Measurements from ENCODE around the gene GALNTL6. TPM values are rescaled to one million over a fixed set of nuclear protein-coding genes. Genes with fewer than 3 reads are reported as not detected.

The GALNTL6 gene
- total and polyA plus RNA-seq, 2 experiments from 2014 or later: 0.38 to 0.40 TPM

DNA sequence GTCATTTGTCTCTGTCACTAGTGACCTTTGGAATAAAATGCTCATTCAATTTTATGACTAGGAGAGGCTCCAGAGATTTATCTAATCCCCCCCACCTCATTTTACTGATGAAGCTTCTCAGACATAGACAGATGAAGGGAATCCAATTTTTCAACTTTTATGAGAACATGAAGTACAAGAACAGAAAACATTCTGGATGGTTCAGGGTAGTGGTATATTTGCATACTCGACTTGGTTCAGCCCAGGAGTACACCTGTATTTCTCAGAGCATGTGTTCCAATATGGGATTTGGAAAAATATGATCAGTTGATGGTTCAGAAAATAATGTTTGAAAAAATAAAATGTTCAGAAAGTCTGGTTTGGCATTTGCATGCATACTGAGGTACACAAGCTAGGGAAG lies 1224.0 kb downstream of the GALNTL6 start (continued):
- TF ChIP-seq, protein P1, sequence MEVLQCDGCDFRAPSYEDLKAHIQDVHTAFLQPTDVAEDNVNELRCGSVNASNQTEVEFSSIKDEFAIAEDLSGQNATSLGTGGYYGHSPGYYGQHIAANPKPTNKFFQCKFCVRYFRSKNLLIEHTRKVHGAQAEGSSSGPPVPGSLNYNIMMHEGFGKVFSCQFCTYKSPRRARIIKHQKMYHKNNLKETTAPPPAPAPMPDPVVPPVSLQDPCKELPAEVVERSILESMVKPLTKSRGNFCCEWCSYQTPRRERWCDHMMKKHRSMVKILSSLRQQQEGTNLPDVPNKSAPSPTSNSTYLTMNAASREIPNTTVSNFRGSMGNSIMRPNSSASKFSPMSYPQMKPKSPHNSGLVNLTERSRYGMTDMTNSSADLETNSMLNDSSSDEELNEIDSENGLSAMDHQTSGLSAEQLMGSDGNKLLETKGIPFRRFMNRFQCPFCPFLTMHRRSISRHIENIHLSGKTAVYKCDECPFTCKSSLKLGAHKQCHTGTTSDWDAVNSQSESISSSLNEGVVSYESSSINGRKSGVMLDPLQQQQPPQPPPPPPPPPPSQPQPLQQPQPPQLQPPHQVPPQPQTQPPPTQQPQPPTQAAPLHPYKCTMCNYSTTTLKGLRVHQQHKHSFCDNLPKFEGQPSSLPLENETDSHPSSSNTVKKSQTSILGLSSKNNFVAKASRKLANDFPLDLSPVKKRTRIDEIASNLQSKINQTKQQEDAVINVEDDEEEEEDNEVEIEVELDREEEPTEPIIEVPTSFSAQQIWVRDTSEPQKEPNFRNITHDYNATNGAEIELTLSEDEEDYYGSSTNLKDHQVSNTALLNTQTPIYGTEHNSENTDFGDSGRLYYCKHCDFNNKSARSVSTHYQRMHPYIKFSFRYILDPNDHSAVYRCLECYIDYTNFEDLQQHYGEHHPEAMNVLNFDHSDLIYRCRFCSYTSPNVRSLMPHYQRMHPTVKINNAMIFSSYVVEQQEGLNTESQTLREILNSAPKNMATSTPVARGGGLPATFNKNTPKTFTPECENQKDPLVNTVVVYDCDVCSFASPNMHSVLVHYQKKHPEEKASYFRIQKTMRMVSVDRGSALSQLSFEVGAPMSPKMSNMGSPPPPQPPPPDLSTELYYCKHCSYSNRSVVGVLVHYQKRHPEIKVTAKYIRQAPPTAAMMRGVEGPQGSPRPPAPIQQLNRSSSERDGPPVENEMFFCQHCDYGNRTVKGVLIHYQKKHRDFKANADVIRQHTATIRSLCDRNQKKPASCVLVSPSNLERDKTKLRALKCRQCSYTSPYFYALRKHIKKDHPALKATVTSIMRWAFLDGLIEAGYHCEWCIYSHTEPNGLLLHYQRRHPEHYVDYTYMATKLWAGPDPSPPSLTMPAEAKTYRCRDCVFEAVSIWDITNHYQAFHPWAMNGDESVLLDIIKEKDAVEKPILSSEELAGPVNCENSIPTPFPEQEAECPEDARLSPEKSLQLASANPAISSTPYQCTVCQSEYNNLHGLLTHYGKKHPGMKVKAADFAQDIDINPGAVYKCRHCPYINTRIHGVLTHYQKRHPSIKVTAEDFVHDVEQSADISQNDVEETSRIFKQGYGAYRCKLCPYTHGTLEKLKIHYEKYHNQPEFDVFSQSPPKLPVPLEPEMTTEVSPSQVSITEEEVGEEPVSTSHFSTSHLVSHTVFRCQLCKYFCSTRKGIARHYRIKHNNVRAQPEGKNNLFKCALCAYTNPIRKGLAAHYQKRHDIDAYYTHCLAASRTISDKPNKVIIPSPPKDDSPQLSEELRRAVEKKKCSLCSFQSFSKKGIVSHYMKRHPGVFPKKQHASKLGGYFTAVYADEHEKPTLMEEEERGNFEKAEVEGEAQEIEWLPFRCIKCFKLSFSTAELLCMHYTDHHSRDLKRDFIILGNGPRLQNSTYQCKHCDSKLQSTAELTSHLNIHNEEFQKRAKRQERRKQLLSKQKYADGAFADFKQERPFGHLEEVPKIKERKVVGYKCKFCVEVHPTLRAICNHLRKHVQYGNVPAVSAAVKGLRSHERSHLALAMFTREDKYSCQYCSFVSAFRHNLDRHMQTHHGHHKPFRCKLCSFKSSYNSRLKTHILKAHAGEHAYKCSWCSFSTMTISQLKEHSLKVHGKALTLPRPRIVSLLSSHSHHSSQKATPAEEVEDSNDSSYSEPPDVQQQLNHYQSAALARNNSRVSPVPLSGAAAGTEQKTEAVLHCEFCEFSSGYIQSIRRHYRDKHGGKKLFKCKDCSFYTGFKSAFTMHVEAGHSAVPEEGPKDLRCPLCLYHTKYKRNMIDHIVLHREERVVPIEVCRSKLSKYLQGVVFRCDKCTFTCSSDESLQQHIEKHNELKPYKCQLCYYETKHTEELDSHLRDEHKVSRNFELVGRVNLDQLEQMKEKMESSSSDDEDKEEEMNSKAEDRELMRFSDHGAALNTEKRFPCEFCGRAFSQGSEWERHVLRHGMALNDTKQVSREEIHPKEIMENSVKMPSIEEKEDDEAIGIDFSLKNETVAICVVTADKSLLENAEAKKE (CRISPR knock-in tag; IDR thresholded peaks at IDR 0.05): no peak
- no peak for TF ChIP-seq JUNB (IDR thresholded peaks at IDR 0.05; ENCODE audit: unreplicated experiment)
- TF ChIP-seq CTCF (conservative IDR thresholded peaks at IDR 0.05; ENCODE audit: low read depth in 2 of 2): no peak

DNA sequence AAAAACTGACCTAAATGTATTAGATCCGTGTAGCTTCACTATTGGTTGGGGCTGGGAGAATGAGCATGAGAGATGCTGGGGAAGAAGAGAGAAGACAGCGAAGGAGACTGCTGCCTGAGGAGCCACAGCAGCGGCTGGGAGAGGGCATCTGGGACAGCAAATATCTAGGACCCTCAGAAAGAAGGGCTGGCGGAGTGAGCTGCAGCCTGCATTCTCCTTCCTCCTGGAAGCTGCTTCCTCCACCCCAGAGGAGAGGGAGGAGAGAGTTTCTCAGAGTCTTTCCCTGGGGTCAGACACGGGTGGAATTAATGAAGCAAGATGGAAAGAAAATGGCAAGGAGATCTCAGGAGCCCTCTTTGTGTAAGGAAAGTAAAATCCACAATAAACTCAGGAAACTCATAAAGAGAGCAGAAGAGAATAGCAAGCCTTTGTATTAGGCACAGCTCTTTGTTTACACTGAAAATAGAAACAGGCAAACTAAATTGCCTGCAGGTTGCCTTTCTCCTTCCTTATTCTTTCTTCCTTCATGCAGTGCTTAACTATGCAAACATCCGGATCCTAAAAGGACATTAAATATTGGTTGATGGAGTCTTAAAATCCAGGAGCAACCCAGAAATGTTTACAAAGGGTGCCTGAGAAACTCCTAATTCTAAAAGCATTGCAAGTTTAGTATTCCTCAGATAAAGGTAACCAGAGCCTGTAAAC lies 1225.1 kb downstream of the GALNTL6 start:
- DNase-seq (ENCODE audit: low spot score): peak; percentile 19
- Histone ChIP-seq H2AFZ (peak overlapping the region; percentile 97; the same call in 1 of the 2 replicates), H3K9me2 (ENCODE audit: insufficient read depth) (peaks cover 9% of the 10 kb centered on the region; the same call in 1 of the 2 replicates), H3K4me1 (ENCODE audit: insufficient read depth) (peaks cover 33% of the 10 kb centered on the region), H3K79me2 (replicated peaks; ENCODE audit: insufficient read depth) (no peaks in the 10 kb centered on the region), H3K4me3 (peak overlapping the region; percentile 5; the same call in 1 of the 2 replicates), H4K20me1 (replicated peaks; ENCODE audit: insufficient read depth) (no peaks in the 10 kb centered on the region), H3K36me3 (ENCODE audit: insufficient read depth) (no peaks in the 10 kb centered on the region), H3K27ac (ENCODE audit: low read depth) (peak overlapping the region; percentile 80; the same call in 1 of the 2 replicates), H3F3A (replicated peaks; ENCODE audit: low read depth) (no peaks in the 10 kb centered on the region), H3K4me2 (peak overlapping the region; percentile 59), H3K27me3 (ENCODE audit: insufficient read depth) (no peaks in the 10 kb centered on the region)
- Mint-ChIP-seq H3K27me3 (ENCODE audit: insufficient read depth, low read depth, poor library complexity) (peaks cover 5% of the 10 kb centered on the region), H3K27ac (peak overlapping the region; percentile 69), H3K9me3 (peaks cover 9% of the 10 kb centered on the region; the same call in 1 of the 3 replicates), H3K4me3 (peak overlapping the region; percentile 8; the same call in 1 of the 3 replicates), H3K4me1 (peaks cover 31% of the 10 kb centered on the region), H3K36me3 (ENCODE audit: low read depth) (no peaks in the 10 kb centered on the region)
- peak; percentile 74 for ATAC-seq
- TF ChIP-seq ZNF331 (CRISPR knock-in tag; IDR thresholded peaks at IDR 0.05; ENCODE audit: low read depth): no peak
- TF ChIP-seq CREB1 (CRISPR knock-in tag; IDR thresholded peaks at IDR 0.05; ENCODE audit: low read depth): no peak
- TF ChIP-seq, protein P2, sequence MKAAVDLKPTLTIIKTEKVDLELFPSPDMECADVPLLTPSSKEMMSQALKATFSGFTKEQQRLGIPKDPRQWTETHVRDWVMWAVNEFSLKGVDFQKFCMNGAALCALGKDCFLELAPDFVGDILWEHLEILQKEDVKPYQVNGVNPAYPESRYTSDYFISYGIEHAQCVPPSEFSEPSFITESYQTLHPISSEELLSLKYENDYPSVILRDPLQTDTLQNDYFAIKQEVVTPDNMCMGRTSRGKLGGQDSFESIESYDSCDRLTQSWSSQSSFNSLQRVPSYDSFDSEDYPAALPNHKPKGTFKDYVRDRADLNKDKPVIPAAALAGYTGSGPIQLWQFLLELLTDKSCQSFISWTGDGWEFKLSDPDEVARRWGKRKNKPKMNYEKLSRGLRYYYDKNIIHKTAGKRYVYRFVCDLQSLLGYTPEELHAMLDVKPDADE (IDR thresholded peaks at IDR 0.05): no peak
- TF ChIP-seq ZNF114 (CRISPR knock-in tag; IDR thresholded peaks at IDR 0.05): no peak
- no peak for TF ChIP-seq REST (IDR thresholded peaks at IDR 0.05; ENCODE audit: unreplicated experiment)
